GM13977 (cell line): ENCODE data around the gene ARAP1.

Experiments
- DNase-seq: peaks from one replicate; pipeline ENCODE4 v3.0.0; 2012; ENCODE audit warnings: low spot score
- in situ Hi-C: fragments of 300-500 bp; cut with MboI; formaldehyde crosslinking; loops from one replicate; pipeline ENCODE4 v1.12.0; 2022; ENCODE audit warnings: low sequenced_read_pairs, low pct_unique_long_range_greater_than_20kb, mixed read lengths, inconsistent platforms; ENCODE audit not compliant: unreplicated experiment
- TF ChIP-seq, protein P1 (sequence below): IDR thresholded peaks from 2 replicates; pipeline ENCODE4 v1.5.1; 2012; ENCODE audit warnings: mild to moderate bottlenecking, control low read depth; ENCODE audit not compliant: insufficient read depth; ENCODE audit errors: extremely low read depth, missing control alignments

ARAP1 gene

DNA sequence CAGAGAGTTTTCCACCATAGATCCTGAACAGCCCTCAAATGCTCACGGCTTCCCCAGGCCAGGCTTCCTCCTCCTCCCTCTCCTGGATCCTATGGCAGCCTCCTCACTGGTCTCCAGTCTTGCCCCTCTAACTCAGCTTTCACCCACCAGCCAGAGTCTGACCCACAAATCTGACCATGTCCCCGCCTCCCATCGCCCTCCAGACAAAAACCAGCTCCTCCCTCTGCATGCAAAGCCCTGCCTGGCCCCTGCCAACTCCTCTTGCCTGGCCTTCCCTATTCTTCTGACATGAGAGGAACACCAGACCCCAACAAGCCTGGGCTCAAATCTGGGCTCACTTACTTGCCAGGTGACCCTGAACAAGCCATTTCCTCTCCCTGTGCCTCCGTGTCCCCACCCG lies 45.6 kb downstream of the ARAP1 start:
- DNase-seq, result no peak
- TF ChIP-seq, protein P1, sequence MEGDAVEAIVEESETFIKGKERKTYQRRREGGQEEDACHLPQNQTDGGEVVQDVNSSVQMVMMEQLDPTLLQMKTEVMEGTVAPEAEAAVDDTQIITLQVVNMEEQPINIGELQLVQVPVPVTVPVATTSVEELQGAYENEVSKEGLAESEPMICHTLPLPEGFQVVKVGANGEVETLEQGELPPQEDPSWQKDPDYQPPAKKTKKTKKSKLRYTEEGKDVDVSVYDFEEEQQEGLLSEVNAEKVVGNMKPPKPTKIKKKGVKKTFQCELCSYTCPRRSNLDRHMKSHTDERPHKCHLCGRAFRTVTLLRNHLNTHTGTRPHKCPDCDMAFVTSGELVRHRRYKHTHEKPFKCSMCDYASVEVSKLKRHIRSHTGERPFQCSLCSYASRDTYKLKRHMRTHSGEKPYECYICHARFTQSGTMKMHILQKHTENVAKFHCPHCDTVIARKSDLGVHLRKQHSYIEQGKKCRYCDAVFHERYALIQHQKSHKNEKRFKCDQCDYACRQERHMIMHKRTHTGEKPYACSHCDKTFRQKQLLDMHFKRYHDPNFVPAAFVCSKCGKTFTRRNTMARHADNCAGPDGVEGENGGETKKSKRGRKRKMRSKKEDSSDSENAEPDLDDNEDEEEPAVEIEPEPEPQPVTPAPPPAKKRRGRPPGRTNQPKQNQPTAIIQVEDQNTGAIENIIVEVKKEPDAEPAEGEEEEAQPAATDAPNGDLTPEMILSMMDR, result no peak
- in situ Hi-C loops, result loop anchor here (25.0 kb wide), 1 partner anchor 481 kb away; no protein-coding TSS in a partner anchor

DNA sequence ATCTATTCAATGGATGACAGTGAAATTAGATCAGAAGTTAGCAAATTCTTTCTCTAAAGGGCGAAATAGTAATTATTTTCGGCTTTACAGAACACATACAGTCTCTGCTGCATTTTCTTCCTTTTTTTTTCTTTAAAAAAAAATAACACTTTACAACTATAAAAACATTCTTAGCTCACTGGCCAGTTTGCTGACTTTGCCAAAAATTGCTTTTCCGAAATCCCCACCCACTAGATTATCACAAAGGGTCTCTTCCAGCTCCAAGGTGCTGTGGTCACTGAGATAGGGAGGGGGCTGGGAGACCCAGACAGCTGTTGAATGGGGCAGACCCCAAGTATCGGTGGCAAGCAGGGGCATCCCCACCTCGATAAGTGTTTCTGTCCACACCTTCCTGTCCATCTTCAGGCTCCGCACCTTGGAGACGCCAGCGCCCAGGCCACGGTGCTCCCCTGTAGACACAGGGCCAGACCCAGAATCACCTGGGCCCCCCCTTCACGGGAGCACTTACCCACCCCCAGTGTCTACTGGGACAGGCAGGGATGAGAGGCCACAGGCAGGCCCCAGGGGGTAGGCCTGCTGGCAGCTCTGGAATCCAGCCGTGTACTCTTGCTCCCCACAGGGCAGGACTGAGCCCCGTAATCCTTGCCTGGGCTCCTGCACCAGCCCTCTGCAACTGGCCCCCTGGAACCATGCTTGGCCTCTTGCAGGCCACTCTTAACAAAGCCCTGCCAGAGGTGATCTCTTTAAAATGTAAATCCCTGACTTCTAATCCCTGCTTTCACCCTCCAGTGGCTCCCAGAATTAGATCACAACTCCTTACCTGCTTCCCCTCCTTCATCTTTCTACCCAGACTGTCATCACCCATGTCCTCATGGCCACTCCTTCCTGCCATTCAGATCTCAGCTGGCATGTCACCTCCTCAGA lies 46.5 kb downstream of the ARAP1 start:
- in situ Hi-C loops, result loop anchor here (25.0 kb wide), 1 partner anchor 482 kb away; no protein-coding TSS in a partner anchor
- TF ChIP-seq, protein P1, result no peak
- DNase-seq, result no peak

DNA sequence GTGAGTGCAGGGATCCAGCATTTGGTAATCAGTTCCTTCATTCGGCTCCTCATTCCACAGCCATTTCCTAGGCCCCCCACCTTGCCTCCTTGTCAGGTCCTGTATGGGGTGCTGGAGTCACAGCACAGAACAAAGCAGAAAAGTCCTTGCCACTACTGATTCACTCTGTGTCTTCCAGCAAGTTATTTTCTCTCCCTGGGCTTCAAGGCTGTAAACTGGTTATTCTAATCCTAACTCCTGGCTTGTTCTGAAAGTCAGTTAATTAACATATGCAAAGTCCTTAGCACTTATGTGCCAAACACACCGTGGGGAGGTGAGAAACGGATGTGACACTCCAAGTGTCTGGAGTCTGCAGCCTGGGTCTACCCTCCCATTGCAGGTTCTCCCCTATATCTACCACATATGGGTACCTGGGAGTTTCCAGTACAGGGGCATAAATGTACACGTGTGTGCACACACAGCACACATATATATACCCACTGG lies 47.4 kb downstream of the ARAP1 start:
- in situ Hi-C loops, result loop anchor here (25.0 kb wide), 1 partner anchor 482 kb away; no protein-coding TSS in a partner anchor

DNA sequence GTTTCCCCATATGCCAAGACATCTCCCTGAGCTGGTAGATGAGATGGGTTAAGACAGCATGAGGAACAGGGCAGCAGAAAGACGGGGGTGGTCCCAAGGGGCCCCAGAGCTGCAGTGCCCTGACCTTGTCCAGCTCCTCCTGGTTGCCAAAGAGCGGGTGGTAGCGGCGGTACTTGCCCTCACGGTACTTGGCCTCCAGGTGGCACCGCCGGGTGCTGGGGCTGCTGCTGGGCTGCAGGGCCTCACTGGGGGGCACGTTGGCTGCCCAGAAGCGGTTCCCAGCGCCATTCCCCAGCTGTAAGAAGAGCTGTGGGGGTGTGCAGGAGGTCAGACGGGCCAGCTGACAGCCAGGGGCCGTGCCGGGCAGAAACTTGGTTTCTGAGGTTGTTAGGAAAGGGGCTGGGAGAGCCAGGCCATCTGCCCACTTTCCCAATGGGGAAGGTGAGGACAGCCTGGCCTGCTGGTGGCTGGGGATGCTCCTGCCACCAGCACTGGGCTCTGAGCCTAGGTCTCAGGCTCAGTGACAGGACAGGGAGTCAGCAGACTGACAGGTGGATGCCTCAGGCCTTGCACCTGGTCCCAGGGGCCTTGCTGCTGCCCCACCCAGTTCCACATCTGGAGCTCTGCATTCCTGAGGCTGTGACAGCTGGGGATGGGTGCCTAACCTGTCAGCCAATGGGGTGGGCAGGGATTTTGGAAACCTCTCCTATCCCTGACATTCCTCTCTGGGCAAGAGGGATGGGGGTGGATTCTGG lies 48.0 kb downstream of the ARAP1 start:
- TF ChIP-seq, protein P1, result no peak
- in situ Hi-C loops, result loop anchor here (25.0 kb wide), 1 partner anchor 483 kb away; no protein-coding TSS in a partner anchor

More for the DNA sequence above, 47.4 kb downstream of the ARAP1 start:
- TF ChIP-seq, protein P1, result no peak
- no peak for DNase-seq

DNA sequence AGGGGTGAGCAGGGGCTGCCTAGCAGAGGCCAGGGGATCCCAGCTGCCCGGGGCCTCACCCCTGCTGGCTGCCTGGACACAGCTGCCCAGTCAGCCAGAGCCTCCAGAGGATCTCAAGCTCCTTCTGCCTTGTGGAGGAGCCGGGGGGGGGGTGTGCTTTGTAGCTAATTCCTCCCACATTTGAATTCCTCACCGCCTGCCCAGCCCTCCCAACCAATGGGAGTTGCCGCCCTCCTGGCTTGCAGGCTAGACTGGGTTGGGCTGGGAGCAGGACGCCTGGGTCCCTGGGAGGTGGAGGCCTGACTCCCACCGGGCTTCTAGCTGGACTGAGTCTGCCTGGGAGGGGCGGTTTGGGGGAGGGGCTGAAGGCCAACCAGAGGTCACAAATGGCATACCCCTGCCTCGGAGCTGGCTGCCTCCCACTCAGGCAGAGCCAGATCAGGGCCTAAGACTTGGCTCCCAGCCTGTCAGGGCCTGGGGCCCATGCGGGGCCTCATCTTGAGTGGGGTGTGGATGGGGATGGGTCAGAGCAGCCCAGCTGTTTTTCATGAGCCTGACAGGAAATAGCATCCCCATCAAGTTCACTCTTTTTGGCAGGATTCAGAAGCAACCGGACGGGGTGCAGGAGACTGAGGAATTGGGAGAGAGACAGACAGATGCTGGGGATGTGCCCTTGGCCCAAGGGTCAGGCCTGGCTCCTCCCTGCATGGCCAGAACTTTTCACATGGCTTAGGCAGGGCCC lies 48.8 kb downstream of the ARAP1 start:
- TF ChIP-seq, protein P1, result no peak
- in situ Hi-C loops, result loop anchor here (25.0 kb wide), 1 partner anchor 484 kb away; no protein-coding TSS in a partner anchor
- no peak for DNase-seq

More for the DNA sequence above, 48.0 kb downstream of the ARAP1 start:
- DNase-seq, result no peak
